D721Med (cell line): ENCODE data around the gene LNX1.

ENCODE experiments used
- DNase-seq: peaks from one replicate; pipeline ENCODE4 v3.0.0; 2011; ENCODE audit warnings: low spot score; ENCODE audit not compliant: insufficient read length
- FAIRE-seq: peaks from 2 replicates; lab custom pipeline; 2011; peaks lifted over from hg19 to GRCh38; lab: Jason Lieb, UNC
- TF ChIP-seq, protein P1 (sequence below): IDR thresholded peaks from 2 replicates; pipeline ENCODE4 v1.5.1; 2012; ENCODE audit warnings: mild to moderate bottlenecking, control low read depth; ENCODE audit not compliant: insufficient read depth; ENCODE audit errors: missing control alignments

LNX1 gene

DNA sequence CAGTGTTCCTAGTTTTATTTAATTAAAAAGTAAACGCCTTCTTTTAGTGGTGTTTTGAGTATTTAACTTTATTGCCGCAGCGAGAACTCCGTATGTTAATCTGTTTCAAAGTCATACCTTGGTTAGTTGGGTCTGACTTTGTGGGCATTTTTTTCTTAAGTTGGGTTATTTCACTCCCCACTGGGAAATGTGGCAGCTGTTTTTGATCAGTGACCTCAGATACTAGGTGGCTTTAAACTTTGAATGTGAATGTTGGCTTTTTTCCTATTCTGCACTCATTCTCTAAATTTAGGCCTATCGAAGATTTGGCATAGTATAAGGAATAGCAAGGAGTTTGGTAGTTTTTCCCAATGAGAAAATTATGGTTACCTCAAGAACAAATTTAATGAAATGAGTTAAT is 127.9 kb downstream of the LNX1 start:
- DNase-seq = no peak
- TF ChIP-seq, protein P1, sequence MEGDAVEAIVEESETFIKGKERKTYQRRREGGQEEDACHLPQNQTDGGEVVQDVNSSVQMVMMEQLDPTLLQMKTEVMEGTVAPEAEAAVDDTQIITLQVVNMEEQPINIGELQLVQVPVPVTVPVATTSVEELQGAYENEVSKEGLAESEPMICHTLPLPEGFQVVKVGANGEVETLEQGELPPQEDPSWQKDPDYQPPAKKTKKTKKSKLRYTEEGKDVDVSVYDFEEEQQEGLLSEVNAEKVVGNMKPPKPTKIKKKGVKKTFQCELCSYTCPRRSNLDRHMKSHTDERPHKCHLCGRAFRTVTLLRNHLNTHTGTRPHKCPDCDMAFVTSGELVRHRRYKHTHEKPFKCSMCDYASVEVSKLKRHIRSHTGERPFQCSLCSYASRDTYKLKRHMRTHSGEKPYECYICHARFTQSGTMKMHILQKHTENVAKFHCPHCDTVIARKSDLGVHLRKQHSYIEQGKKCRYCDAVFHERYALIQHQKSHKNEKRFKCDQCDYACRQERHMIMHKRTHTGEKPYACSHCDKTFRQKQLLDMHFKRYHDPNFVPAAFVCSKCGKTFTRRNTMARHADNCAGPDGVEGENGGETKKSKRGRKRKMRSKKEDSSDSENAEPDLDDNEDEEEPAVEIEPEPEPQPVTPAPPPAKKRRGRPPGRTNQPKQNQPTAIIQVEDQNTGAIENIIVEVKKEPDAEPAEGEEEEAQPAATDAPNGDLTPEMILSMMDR = no peak
- FAIRE-seq = no peak

- TF ChIP-seq, protein P1 = no peak
- DNase-seq (no peak), FAIRE-seq (no peak)
Measured at GRCh38 chr4:53461244-53461643, 130.0 kb downstream of the LNX1 start.

DNA sequence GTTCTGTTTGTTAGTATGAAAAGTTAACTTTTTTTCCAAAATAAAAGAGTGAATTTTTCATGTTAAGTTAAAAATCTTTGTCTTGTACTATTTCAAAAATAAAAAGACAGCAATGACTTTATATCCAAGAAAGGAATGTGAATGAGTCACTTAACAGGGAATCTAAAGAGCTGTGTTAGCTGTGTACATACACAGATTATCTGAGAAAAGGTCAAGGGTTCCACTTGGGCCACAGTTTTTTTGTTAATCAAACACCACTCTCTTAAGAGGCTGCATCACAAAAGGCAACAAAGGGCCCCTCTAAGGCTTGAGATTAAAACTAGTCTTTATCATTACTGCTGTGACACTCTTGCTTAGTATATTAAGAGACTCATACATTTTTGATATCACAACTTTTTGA is 131.7 kb downstream of the LNX1 start:
- DNase-seq (no peak), FAIRE-seq (no peak)
- TF ChIP-seq, protein P1 = no peak

- FAIRE-seq (no peak), DNase-seq (no peak)
- TF ChIP-seq, protein P1 = no peak
Measured at GRCh38 chr4:53456178-53456577, 135.1 kb downstream of the LNX1 start.

- TF ChIP-seq, protein P1 = no peak
- no peak for FAIRE-seq
- no peak for DNase-seq
Measured at GRCh38 chr4:53455766-53456165, 135.5 kb downstream of the LNX1 start.

DNA sequence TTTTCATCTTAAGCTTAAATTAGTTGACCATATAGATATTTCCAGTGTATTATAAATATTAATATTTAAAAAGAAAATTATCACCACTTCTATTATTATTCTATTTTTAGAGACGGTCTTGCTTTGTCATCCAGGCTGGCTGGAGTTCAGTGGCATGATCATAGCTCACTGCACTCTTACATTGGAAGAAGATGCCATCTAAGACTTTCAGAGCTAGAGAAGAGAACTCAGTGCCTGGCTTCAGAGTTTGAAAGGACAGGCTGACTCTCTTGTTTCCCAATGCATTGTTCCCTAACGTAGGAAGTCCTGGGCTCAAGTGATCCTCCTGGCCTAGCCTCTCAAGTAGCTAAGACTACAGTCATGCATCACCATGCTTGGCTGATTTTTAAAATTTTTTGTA is 137.9 kb downstream of the LNX1 start:
- TF ChIP-seq, protein P1 = no peak
- FAIRE-seq (no peak), DNase-seq (no peak)

GRCh38 chr4:53450773-53451172 is 140.5 kb downstream of the LNX1 start:
- TF ChIP-seq, protein P1 = no peak
- FAIRE-seq (no peak), DNase-seq (no peak)
